IPS-NIHi11 (cell line): ENCODE results near the gene ACAA2.
"Not testable (repeated sequence)": the region's sequence is repeated elsewhere in the genome, so short reads cannot be mapped to it uniquely, and the experiment has no call there.

Source experiments
- DNase-seq: peaks from one replicate; pipeline ENCODE4 v3.0.0; 2012; ENCODE audit warnings: mixed read lengths, low spot score

Gene ACAA2

DNA sequence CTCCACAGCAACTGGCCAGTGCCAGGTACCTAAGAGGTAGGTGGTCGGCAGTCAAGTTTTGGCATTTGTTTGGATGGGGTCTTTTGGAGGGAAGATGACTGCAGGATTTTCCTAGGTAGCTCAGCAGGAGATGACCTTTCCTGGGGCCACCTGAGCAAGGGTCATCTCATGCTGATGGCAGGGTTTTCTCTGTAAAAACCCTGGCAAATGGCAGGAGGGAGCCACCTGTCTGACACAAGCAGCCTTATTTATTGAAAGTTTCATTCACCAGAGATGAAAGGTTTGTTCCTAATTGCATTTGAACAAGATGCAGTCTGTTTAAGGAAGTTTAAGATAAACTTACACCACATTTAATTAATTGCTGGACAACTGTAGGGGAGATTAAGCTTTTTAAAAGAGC, 31.6 kb upstream of the ACAA2 start:
- DNase-seq: no peak

DNA sequence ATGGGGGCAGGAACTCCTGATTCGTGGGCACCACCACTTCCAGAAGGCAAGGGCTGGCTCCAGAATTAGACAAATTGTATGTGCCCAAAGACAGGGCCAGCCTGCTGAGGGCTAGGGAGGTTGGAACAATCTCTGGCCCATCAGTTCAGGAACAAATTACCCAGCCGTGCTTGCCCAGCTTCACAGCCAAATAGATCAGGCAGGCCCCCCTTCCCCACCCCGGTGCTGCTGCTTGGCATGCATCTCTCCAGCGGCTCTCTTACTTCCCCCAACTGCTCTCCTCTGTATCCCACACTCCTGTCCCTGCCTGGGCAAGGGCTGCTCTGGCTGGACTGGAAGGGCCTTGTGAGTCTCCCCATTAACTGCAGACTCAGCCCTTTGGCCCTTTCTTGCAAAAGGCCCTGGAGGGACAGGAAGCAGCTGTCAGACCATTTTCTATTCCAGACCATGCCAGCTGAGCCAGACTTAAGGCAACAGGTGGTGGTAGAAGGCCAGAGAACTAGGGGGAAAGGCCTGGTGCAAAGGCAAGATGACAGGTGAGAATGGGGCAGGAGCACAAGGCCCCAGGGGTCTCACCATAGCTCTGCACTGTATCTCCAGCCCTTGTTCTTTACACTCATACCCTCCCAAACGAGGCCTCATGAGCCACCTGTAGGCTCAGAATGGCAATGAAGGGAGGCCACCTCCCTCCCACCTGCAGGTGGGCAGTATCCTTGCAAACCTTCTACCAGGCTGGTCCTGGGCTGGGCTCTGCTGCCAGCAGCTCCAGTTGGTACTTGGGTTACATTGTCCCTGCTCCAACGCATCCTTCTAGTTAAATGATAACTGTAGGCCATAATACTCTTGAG, 30.7 kb upstream of the ACAA2 start:
- DNase-seq: no peak

GRCh38 chr18:49843131-49843530, 29.8 kb upstream of the ACAA2 start:
- no peak for DNase-seq

GRCh38 chr18:49842656-49843055, 29.3 kb upstream of the ACAA2 start:
- DNase-seq: no peak

DNA sequence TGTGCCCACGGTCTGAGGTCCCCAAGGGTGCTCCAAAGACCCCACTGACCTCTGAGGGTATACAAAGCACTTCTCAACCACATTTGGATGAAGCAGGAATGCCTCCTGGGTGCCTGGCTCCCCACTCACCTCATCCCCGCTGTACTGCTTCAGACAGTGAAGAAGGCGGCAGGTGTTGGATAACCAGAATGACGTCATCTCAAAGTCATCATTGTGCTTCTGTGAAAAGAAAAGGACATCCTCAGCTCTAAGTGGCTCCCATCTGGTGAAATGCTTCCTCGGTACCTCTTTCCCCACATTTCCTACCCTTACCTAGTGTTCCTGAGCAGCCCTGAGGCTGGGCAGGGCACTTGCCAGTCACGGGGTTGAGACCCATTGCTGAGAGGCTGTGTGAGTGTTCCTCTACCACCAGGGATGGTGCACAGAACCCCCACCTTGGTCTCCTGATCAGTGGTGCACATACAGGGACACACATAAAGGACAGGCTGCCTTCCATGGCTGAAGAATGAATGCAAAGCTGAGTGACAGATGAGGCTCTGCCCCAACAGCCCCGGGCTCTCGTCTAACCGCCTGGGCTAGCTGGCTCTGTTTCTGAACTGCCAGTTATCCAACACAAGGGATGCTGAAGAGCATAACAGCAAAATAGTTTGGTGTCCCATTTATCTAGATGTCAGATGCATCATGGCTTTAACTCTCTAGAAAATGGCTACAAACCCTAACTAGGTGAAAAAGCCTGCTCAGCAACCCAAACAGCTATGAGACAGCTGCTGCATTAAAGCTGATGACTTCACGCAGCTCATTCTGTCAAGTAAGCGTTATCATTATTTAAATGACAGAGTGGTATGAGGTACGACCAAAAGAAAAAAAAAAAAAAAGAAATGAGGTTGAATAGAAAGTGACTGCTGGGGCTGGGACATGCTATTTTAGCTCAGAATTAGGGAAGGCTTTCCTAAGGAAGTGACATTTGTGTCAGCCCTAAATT, 28.2 kb upstream of the ACAA2 start:
- DNase-seq: no peak

DNA sequence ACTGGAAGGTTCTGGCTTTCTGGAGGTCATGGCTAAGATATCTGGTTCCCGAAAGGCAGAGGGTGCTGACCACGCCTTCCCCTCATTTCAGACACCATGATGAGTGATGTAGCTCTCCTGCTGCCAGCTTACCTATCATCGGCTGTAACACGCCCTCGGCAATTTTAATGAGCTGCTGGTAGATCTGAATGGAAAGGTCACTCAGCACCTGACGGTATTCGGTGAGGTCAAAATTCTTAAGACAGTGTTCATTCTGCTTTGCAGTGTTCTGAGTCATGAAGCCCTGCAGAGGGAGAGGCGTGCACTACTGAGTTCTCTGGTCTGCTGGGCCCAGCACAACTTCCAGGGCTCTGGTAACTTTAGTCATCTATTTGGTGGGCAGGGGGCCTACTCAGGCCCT, 25.7 kb upstream of the ACAA2 start:
- no peak for DNase-seq

DNA sequence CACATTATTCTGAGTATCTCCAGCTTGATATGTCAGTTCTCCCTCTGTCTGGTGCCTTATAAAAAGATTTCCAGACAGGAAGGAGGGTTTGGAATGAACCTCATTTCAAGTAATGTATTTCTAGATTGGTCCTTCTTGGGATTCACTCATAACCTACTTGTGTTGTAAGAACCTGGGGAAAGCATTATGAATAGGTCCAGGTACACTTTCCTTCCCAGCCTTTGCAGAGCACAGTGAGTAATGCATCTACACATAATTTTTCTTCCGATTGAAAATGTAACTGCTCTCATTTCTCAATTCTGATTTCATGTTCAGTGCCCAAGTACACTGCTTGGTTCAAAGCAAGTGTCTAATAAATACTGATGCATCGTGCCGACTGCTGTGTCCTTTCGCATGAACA, 25.0 kb upstream of the ACAA2 start:
- DNase-seq: no peak

- DNase-seq: no peak
These were observed 24.6 kb upstream of the ACAA2 start for GRCh38 chr18:49837889-49838288.

GRCh38 chr18:49837316-49837835, 24.0 kb upstream of the ACAA2 start:
- not testable (repeated sequence) for DNase-seq

- no peak for DNase-seq
These were observed 22.1 kb upstream of the ACAA2 start for GRCh38 chr18:49835405-49835804.

DNA sequence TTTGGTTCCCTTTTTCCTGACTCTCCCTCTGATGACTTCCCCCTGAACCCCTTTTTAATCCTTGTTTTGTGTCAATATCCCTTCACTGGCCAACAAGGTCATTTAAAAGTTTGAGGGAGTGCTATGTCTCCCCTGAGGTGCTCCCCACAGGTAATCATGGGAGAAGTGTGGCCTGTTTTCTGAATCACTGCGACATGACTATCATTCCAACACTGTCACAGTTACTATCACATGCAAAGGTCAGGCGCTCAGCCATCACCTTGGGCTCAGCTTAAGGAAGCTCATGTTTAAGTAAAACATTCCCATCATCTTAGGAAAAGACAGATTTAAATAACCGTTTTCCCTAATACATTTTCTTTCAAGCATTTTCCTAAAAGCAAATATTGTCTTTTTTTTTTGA, 20.9 kb upstream of the ACAA2 start:
- DNase-seq: no peak

GRCh38 chr18:49833814-49834213, 20.5 kb upstream of the ACAA2 start:
- DNase-seq: no peak

DNA sequence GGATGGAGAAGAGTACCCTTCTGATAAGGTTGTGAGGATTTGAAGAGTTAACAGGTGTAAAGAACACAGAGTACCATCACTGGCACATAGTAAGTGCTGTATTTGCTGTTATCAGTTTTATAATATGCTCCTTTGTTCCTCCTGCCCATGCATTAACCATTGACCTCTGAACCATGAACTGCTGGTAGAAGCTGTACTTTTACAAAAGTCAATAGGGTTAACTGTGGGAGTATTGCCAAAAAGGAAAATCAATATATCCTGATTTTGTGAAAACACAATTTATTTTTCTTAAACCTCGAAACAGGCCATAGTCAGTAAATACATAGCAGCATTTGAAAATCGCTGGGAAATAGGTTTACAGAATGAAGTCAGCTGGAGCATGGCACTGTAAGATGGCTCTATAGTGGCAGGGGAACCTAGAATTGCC, 18.9 kb upstream of the ACAA2 start:
- DNase-seq: no peak

DNA sequence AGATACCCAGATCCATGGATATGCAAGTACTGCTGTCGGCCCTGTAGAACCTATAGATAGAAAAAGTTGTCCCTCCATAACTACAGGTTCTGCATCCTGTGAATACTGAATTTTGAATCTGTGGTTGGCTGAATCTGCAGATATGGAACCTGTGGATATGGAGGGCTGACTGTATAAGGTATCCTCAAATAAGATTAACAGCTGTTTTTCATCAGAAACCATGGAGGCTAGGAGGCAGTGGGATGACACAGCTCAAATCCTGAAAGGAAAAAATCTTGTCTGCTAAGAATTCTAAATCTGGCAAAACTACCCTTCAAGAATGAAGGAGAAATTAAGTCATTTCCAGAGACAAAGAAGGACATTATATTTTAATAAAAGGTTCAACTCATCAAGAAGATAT, 14.7 kb upstream of the ACAA2 start:
- DNase-seq: no peak

GRCh38 chr18:49819823-49820671, 6.7 kb upstream of the ACAA2 start:
- DNase-seq: no peak

DNA sequence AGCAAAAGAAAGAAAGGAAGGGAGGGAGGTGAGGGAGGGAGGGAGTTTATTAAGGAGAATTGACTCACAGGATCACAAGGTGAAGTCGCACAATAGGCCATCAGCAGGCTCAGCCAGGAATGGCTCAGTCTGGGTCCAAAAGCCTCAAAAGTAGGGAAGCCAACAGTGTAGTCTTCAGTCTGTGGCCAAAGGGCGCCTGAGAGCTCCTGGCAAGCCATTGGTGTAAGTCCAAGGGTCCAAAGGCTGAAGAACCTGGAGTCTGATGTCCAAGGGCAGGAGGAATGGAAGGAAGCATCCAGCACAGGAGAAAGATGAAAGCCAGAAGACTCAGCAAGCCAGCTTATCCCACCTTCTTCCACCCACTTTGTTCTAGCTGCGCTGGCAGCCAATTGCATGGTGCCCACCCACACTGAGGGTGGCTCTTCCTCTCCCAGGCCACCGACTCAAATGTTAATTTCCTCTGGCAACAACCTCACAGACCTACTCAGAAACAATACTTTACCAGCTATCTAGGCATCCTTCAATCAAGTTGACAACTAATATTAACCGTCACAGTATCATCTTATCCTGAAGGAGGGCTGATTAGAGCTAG, 5.8 kb upstream of the ACAA2 start:
- DNase-seq: no peak

- no peak for DNase-seq
These were observed 4.6 kb upstream of the ACAA2 start for GRCh38 chr18:49817947-49818346.

DNA sequence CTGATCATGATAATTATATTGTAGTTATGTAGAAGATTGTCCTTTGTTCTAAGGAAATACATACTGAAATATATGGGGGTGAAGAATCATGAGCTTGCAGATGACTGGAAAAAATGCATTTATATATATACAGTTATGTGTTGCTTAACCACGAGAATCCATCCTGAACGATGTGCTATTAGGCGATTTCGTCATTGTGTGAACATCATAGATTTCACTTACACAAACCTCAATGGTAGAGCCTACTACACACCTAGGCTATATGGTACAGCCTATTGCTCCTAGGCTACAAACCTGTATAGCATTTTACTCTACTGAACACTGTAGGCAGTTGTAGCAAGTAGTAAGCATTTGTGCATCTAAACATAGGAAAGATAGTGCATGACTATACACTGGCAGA, 2.6 kb upstream of the ACAA2 start:
- DNase-seq: no peak

DNA sequence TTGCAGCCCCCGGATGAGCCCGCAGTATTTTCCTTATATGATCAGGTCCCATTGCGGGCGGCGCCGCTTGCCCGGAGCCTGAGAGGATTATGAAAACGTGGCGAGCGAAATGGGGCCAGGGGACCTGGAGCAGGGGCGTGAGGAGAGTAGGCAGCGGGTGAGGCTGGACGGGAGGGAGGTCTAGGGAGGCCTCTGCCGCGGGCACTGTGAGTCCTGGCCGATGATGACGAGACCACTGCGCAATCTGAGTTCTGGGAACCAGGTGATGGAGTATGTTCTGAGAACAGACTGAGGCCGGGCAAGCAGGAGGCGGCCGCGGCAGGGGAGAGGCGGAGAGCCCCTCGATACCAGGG, 790 bp upstream of the ACAA2 start:
- no peak for DNase-seq

GRCh38 chr18:49813069-49813318, 339 bp downstream of the ACAA2 start:
- DNase-seq: peak; percentile 21

DNA sequence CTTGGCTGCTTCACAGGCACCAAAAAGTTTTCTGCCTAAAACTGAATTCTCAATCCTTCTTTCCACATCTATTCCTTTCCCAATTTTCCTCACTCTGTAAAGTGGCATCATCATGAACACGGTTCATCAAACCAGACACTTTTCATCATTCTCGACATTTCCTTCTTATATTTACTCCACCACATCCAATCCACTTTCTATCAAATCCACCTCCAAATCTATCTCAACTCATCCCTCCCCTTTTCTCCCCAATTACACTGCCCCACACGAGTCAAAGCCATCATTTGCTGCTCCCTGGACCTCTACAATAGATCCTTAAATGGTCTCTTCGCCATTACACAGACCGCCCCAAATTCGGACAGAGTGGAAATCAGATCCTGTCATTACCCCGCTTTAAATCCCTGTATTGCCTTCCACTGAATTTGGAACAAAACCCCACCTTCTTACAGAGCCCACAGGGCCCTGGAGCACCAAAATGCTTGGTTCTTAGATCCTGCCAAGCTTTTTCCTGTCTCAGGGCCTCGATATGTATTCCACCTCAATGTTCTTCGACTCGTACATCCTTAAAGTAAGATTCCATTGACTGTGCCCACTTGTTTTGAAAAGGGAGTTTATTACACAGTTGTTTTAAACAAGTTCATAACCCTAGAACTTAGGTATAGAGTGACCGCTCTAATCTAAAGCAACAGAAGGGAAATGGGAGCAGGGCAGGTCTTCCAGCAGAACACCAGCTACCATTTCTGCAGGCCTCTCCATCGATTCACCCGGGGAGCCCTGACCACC, 856 bp downstream of the ACAA2 start:
- DNase-seq: no peak
